NCI-H2227 (cell line): ENCODE measurements around the gene BRICD5.
A peak's percentile ranks its signal among the peaks of the same experiment; 100 is the strongest.

ENCODE experiments used
- DNase-seq: peaks from one replicate; lab custom pipeline; 2025; ENCODE audit not compliant: unreplicated experiment; lab: John Stamatoyannopoulos, UW

Gene BRICD5

DNA sequence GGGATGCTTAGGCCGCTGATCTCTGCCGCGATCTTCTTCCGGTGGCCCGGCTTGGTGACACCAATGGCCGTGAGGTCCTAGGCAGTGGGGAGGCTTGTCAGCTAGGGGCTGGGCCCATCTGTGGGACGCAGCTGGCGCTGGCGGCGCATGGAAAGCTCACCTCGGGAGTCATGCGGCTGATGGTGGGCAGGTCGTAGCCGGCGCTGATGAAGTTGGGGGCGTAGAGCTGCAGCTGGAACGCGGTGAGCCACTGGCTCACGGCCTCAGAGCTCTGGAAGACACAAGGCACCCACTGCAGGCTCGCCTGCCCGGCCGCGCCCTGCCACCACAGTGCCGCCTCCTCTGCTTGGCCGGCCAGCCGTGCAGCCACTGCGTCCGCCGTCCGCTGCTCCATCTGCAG lies 27.0 kb downstream of the BRICD5 start:
- no peak for DNase-seq

DNA sequence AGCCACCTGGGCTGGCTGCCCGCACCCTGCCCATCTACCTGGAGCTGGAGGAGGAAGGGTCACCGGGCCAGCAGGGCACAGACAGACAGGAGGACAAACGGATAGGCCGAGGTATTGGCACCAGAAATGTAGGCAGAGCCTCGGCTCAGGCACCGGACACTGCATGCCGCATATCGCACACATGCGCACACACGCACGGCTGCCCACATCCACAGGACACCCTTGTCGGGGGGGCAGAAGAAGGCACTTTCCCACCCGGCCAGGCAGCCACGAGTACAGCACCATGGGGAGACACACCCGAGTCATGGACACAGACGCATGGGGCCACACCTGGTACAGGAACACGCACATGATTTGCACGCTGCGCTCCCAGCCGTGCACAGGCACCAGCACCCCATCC lies 28.7 kb downstream of the BRICD5 start:
- no peak for DNase-seq

GRCh38 chr16:2180962-2181923 lies 29.4 kb downstream of the BRICD5 start:
- no peak for DNase-seq

GRCh38 chr16:2180461-2180860 lies 30.2 kb downstream of the BRICD5 start:
- no peak for DNase-seq

GRCh38 chr16:2179576-2179975 lies 31.1 kb downstream of the BRICD5 start:
- DNase-seq, result no peak

- DNase-seq, result no peak
Measured at GRCh38 chr16:2179107-2179501, 31.6 kb downstream of the BRICD5 start.

GRCh38 chr16:2178321-2179106 lies 32.1 kb downstream of the BRICD5 start:
- no peak for DNase-seq

DNA sequence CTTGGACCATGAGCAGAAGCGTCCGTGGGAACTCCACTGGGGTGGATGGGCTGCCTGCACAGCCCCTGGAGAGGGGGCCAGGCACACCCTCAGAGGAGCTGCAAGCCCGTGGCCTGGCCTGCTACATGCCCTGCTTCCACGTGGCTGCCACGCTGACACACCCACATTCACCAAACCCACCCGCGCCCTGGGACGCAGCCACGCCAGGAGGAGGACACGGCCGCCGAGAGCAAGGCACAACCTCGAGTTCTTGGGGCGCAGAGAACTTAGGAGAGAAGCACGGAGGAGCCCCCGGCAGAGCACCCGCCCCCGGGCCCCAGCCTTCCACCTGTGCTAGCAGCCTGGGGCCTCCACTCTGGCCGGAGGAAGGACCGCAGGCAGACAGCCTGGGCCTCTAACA lies 33.1 kb downstream of the BRICD5 start:
- DNase-seq, result no peak

GRCh38 chr16:2177101-2177500 lies 33.6 kb downstream of the BRICD5 start:
- DNase-seq, result no peak

DNA sequence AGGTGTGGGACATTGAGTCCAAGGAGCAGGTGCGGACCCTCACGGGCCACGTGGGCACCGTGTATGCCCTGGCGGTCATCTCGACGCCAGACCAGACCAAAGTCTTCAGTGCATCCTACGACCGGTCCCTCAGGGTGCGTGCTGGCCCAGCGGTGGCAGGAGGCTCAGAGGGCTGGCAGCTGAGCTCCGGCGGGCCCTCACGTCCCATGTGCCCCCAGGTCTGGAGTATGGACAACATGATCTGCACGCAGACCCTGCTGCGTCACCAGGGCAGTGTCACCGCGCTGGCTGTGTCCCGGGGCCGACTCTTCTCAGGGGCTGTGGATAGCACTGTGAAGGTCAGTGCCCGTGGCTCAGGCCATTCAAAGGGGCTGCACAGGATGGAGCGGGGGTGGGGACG lies 34.6 kb downstream of the BRICD5 start:
- DNase-seq, result no peak

GRCh38 chr16:2175454-2175853 lies 35.2 kb downstream of the BRICD5 start:
- no peak for DNase-seq

- DNase-seq, result peak; percentile 94
Measured at GRCh38 chr16:2174396-2175131, 36.1 kb downstream of the BRICD5 start.

- DNase-seq, result no peak
Measured at GRCh38 chr16:2173916-2174315, 36.7 kb downstream of the BRICD5 start.

DNA sequence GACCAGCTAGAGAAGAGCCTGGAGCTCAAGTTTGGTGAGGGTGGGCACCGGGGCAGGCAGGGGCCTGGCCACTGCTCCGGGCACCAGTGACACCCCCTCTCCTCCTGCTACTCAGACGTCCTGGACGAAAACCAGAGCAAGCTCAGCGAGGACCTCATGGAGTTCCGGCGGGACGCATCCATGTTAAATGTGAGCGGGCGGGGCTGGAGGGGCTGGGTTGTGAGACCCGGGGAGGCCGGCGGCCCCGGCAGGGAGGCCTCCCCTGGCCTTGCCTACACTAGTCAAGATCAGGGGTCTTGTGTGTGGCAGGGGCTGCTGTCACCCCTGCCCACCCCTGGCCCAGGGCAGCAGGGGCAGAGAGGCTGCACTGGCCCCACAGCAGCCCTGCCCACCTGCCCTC lies 37.3 kb downstream of the BRICD5 start:
- no peak for DNase-seq

- no peak for DNase-seq
Measured at GRCh38 chr16:2172688-2173335, 37.9 kb downstream of the BRICD5 start.

- DNase-seq, result no peak
Measured at GRCh38 chr16:2171601-2172178, 39.0 kb downstream of the BRICD5 start.

GRCh38 chr16:2170587-2171435 lies 39.9 kb downstream of the BRICD5 start:
- no peak for DNase-seq

- no peak for DNase-seq
Measured at GRCh38 chr16:2170080-2170479, 40.6 kb downstream of the BRICD5 start.

- no peak for DNase-seq
Measured at GRCh38 chr16:2167068-2167638, 43.5 kb downstream of the BRICD5 start.
